Astrocyte (in vitro differentiated cells and primary cell): ENCODE data around the gene GJD2. TPM values are rescaled to one million over a fixed set of nuclear protein-coding genes. Genes with fewer than 3 reads are reported as not detected.

Source experiments
- DNase-seq: peaks from one replicate; pipeline ENCODE4 v3.0.0-alpha.2; 2010; ENCODE audit warnings: low read depth
- FAIRE-seq: peaks from 2 replicates; lab custom pipeline; 2011; peaks lifted over from hg19 to GRCh38; lab: Jason Lieb, UNC
- H2AFZ ChIP-seq: 2 replicates; pipeline ENCODE4 v1.6.0; 2012; ENCODE audit warnings: low read depth, low read length, inconsistent platforms
- H3K27ac ChIP-seq: 2 replicates; pipeline ENCODE4 v1.5.1; 2011; ENCODE audit warnings: low read depth, low read length, inconsistent platforms
- H3K27me3 ChIP-seq: 2 replicates; pipeline ENCODE4 v1.6.0; 2011; ENCODE audit warnings: low read length, inconsistent platforms; ENCODE audit not compliant: insufficient read depth
- H3K36me3 ChIP-seq: 2 replicates; pipeline ENCODE4 v1.5.1; 2011; ENCODE audit warnings: low read length, inconsistent platforms; ENCODE audit not compliant: insufficient read depth
- H3K4me1 ChIP-seq: 2 replicates; pipeline ENCODE4 v1.5.1; 2011; ENCODE audit warnings: low read length, inconsistent platforms; ENCODE audit not compliant: insufficient read depth
- H3K4me2 ChIP-seq: 2 replicates; pipeline ENCODE4 v1.6.0; 2012; ENCODE audit warnings: low read length, inconsistent platforms
- H3K4me3 ChIP-seq: 2 replicates; pipeline ENCODE4 v1.5.1; 2011; ENCODE audit warnings: low read depth, mild to moderate bottlenecking, low read length, inconsistent platforms; ENCODE audit not compliant: insufficient read depth
- H3K79me2 ChIP-seq: 2 replicates; pipeline ENCODE4 v1.6.0; 2012; ENCODE audit warnings: mild to moderate bottlenecking, low read length, inconsistent platforms; ENCODE audit not compliant: insufficient read depth
- H3K9ac ChIP-seq: 2 replicates; pipeline ENCODE4 v1.6.0; 2012; ENCODE audit warnings: mild to moderate bottlenecking, low read length, inconsistent platforms
- H3K9me3 ChIP-seq: 2 replicates; pipeline ENCODE4 v1.5.1; 2012; ENCODE audit warnings: low read depth, mild to moderate bottlenecking, low read length, inconsistent platforms; ENCODE audit not compliant: insufficient read depth
- H4K20me1 ChIP-seq: 2 replicates; pipeline ENCODE4 v1.6.0; 2012; ENCODE audit warnings: low read length, inconsistent platforms; ENCODE audit not compliant: insufficient read depth
- H3K27ac Mint-ChIP-seq: one replicate; pipeline ENCODE4 v1.8.0; 2021; ENCODE audit warnings: mild to moderate bottlenecking, mixed read lengths; ENCODE audit not compliant: unreplicated experiment
- H3K27me3 Mint-ChIP-seq: one replicate; pipeline ENCODE4 v1.8.0; 2021; ENCODE audit warnings: low read depth, mixed read lengths; ENCODE audit not compliant: unreplicated experiment
- H3K36me3 Mint-ChIP-seq: one replicate; pipeline ENCODE4 v1.8.0; 2021; ENCODE audit warnings: low read depth, mixed read lengths; ENCODE audit not compliant: unreplicated experiment
- H3K4me1 Mint-ChIP-seq: one replicate; pipeline ENCODE4 v1.8.0; 2021; ENCODE audit warnings: low read depth, mixed read lengths; ENCODE audit not compliant: unreplicated experiment
- H3K4me3 Mint-ChIP-seq: one replicate; pipeline ENCODE4 v1.8.0; 2021; ENCODE audit warnings: mild to moderate bottlenecking, moderate library complexity, mixed read lengths; ENCODE audit not compliant: unreplicated experiment
- H3K9me3 Mint-ChIP-seq: one replicate; pipeline ENCODE4 v1.8.0; 2021; ENCODE audit warnings: mild to moderate bottlenecking, mixed read lengths; ENCODE audit not compliant: unreplicated experiment
- CTCF ChIP-seq: IDR thresholded peaks from 2 replicates; pipeline ENCODE4 v1.5.1; 2011; ENCODE audit warnings: low read depth, mild to moderate bottlenecking, inconsistent platforms, low read length, moderate library complexity; ENCODE audit not compliant: insufficient read depth
- EZH2 ChIP-seq: IDR thresholded peaks from 2 replicates; pipeline ENCODE4 v1.6.1; 2012; ENCODE audit warnings: mild to moderate bottlenecking, low read length, inconsistent platforms; ENCODE audit not compliant: insufficient read depth
- total RNA-seq: library from RNA; stranded (reverse); gene quantifications from 2 replicates; pipeline ENCODE4 v1.2.1, GENCODE V29; 2021

Gene GJD2
- total RNA-seq, 1 donor from 2014 or later = 1.00 TPM

GRCh38 chr15:34791701-34792100, 36.9 kb upstream of the GJD2 start:
- H3K9me3 Mint-ChIP-seq = no peaks in the 10 kb centered on the region
- H3K27me3 Mint-ChIP-seq = no peaks in the 10 kb centered on the region
- Histone ChIP-seq H2AFZ (no peak overlapping the region), H3K4me2 (no peak overlapping the region), H3K4me1 (no peaks in the 10 kb centered on the region), H3K27ac (no peak overlapping the region), H4K20me1 (no peaks in the 10 kb centered on the region), H3K79me2 (no peaks in the 10 kb centered on the region), H3K27me3 (peaks cover 40% of the 10 kb centered on the region), H3K36me3 (no peaks in the 10 kb centered on the region), H3K9me3 (no peaks in the 10 kb centered on the region), H3K4me3 (no peak overlapping the region), H3K9ac (no peak overlapping the region)
- no peak overlapping the region for H3K27ac Mint-ChIP-seq
- peaks cover 20% of the 10 kb centered on the region for H3K4me1 Mint-ChIP-seq
- DNase-seq (no peak), FAIRE-seq (peak; percentile 9)
- peaks cover 12% of the 10 kb centered on the region for H3K36me3 Mint-ChIP-seq
- no peak for TF ChIP-seq EZH2
- no peak for TF ChIP-seq CTCF
- peak overlapping the region; percentile 58 for H3K4me3 Mint-ChIP-seq

- Mint-ChIP-seq H3K4me3 (no peak overlapping the region), H3K27me3 (peaks cover 2% of the 10 kb centered on the region), H3K27ac (no peak overlapping the region), H3K4me1 (peaks cover 15% of the 10 kb centered on the region), H3K36me3 (peaks cover 12% of the 10 kb centered on the region), H3K9me3 (no peaks in the 10 kb centered on the region)
- Histone ChIP-seq H3K9ac (no peak overlapping the region), H3K4me2 (no peak overlapping the region), H4K20me1 (no peaks in the 10 kb centered on the region), H3K27ac (no peak overlapping the region), H3K4me1 (no peaks in the 10 kb centered on the region), H3K36me3 (no peaks in the 10 kb centered on the region), H2AFZ (no peak overlapping the region), H3K4me3 (no peak overlapping the region), H3K79me2 (no peaks in the 10 kb centered on the region), H3K9me3 (no peaks in the 10 kb centered on the region), H3K27me3 (peaks cover 31% of the 10 kb centered on the region)
- FAIRE-seq (no peak), DNase-seq (no peak)
- TF ChIP-seq EZH2 (no peak), CTCF (no peak)
These were observed 35.3 kb upstream of the GJD2 start for GRCh38 chr15:34790121-34790520.

GRCh38 chr15:34789326-34789725, 34.5 kb upstream of the GJD2 start:
- no peaks in the 10 kb centered on the region for H4K20me1 ChIP-seq
- H3K27ac ChIP-seq = no peak overlapping the region
- DNase-seq (no peak), FAIRE-seq (no peak)
- Mint-ChIP-seq H3K4me1 (peaks cover 16% of the 10 kb centered on the region), H3K27me3 (peaks cover 2% of the 10 kb centered on the region), H3K36me3 (peaks cover 10% of the 10 kb centered on the region), H3K27ac (no peak overlapping the region), H3K4me3 (no peak overlapping the region), H3K9me3 (no peaks in the 10 kb centered on the region)
- no peaks in the 10 kb centered on the region for H3K4me1 ChIP-seq
- no peak for TF ChIP-seq EZH2
- H3K79me2 ChIP-seq = no peaks in the 10 kb centered on the region
- no peaks in the 10 kb centered on the region for H3K9me3 ChIP-seq
- no peak overlapping the region for H3K4me3 ChIP-seq
- H3K9ac ChIP-seq = no peak overlapping the region
- H3K36me3 ChIP-seq = no peaks in the 10 kb centered on the region
- no peak overlapping the region for H3K4me2 ChIP-seq
- peaks cover 25% of the 10 kb centered on the region for H3K27me3 ChIP-seq
- H2AFZ ChIP-seq = no peak overlapping the region
